ENCODE results near the gene PGA5. TPM values are rescaled to one million over a fixed set of nuclear protein-coding genes. Genes with fewer than 3 reads are reported as not detected.

PGA5 gene
- total and polyA plus RNA-seq, 7 donors, result 1.2 to 2.1 (median 1.8) TPM; not detected in 4

DNA sequence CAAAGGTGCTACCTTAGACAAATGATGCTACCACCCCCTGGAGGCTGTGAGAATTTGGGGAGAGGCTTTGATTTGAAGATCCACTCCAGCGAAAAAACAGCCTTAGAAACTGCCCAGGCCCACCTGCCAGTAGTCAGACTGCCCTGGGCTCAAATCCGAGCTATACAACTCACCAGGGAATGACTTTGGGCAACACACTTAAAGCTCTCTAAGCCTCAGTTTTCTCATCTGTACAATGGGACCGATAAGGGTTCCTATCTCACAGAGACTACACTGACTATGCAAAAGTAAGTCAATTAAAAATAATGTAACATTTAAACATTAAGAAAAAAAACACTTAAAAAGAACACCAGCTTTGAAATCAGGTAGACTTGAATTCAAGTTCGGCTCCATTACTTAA is 34.2 kb downstream of the PGA5 start:
- intact Hi-C loops (cut with DNase I), result no loop called here
- H3K4me1 ChIP-seq, result no peaks in the 10 kb centered on the region
- H3K36me3 ChIP-seq, result no peaks in the 10 kb centered on the region
- no peaks in the 10 kb centered on the region for H3K9me3 ChIP-seq
- whole genome bisulfite sequencing, 2 donors, result 89 to 91% methylated on average over 4 of the region's 4 CpGs
- TF ChIP-seq POLR2AphosphoS5 (IDR thresholded peaks at IDR 0.05) (no peak), POLR2A (IDR thresholded peaks at IDR 0.05) (no peak), EP300 (IDR thresholded peaks at IDR 0.05) (no peak)
- TF ChIP-seq, protein P1, sequence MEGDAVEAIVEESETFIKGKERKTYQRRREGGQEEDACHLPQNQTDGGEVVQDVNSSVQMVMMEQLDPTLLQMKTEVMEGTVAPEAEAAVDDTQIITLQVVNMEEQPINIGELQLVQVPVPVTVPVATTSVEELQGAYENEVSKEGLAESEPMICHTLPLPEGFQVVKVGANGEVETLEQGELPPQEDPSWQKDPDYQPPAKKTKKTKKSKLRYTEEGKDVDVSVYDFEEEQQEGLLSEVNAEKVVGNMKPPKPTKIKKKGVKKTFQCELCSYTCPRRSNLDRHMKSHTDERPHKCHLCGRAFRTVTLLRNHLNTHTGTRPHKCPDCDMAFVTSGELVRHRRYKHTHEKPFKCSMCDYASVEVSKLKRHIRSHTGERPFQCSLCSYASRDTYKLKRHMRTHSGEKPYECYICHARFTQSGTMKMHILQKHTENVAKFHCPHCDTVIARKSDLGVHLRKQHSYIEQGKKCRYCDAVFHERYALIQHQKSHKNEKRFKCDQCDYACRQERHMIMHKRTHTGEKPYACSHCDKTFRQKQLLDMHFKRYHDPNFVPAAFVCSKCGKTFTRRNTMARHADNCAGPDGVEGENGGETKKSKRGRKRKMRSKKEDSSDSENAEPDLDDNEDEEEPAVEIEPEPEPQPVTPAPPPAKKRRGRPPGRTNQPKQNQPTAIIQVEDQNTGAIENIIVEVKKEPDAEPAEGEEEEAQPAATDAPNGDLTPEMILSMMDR (IDR thresholded peaks at IDR 0.05), result no peak
- peaks cover 0 to under 1% (median 0%) of the 10 kb centered on the region in 3 donors for H3K27me3 ChIP-seq
- no peak overlapping the region for H3K4me3 ChIP-seq
- no peak overlapping the region for H3K27ac ChIP-seq
- no peak for DNase-seq

DNA sequence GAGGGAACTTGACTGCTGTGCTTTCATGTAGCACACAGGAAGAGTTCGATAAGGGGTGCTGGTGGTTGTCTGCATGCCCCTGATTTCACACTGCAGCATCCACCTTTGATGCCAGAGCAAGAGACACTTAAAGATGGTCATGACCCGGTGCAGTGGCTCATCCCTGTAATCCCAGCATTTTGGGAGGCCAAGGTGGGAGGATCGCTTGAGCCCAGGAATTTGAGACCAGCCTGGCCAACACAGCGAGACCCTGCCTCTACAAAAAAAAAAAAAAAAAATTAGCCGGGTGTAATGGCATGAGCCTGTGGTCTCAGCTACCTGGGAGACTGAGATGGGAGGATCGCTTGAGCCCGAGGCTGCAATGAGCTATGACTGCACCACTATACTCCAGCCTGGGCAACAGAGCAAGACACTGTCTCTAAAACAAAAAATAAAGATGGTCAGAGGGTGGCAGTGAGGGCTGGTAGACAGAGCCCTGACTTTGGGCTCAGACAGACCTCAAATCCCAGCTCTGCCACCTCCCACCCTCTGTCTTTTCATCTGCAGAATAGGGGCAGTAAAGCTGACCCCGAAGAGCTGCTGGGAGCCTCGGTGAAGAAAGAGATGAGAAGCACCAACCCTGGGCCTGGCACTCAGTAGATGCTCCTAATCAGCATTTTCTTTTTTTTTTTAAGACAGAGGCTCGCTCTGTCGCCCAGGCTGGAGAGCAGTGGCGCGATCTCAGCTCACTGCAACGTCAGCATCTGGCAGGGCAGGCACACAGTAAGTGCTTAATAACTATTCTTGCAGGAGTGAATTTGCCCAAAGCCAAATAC is 36.4 kb downstream of the PGA5 start:
- 79 to 87% methylated on average over 14 of the region's 14 CpGs for WGBS, 2 donors
- DNase-seq, result no peak
- intact Hi-C loops (cut with DNase I), result no loop called here

DNA sequence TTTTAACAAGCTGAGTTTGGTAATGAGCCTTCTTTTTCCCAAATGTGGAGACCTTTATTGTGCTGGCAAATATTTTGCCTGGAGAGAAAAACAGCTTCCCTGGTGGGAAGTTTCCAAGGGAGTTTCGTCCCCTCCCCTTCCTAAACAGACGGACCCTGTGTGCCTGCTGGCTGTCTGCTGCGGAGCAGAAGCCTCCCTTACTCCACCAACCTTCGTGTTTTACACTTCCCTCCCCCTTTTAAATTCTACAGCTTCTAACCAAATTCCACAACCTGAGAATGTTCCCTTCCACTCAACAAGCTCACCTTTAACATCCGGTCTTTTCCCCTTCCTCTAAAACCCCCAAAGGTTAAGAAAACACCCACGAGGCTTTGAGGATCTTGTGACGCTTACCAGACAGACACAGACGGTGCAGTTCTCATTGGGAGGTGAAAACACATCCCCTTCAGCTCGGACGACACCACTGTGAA is 37.1 kb downstream of the PGA5 start:
- H3K9me3 ChIP-seq, result no peaks in the 10 kb centered on the region
- peaks cover 0 to 10% (median 0%) of the 10 kb centered on the region in 3 donors for H3K27me3 ChIP-seq
- peaks cover 0 to 8% (median 0%) of the 10 kb centered on the region in 4 donors for H3K4me1 ChIP-seq
- TF ChIP-seq POLR2AphosphoS5 (IDR thresholded peaks at IDR 0.05) (no peak), POLR2A (IDR thresholded peaks at IDR 0.05) (no peak), EP300 (IDR thresholded peaks at IDR 0.05) (no peak)
- TF ChIP-seq, protein P1 (IDR thresholded peaks at IDR 0.05), result no peak
- H3K4me3 ChIP-seq, result no peak overlapping the region
- H3K27ac ChIP-seq, result no peak overlapping the region
- no peak for DNase-seq
- no peaks in the 10 kb centered on the region for H3K36me3 ChIP-seq
- 62 to 70% methylated on average over 10 of the region's 10 CpGs for WGBS, 2 donors
- intact Hi-C loops (cut with DNase I), result no loop called here

More for the DNA sequence above, 36.4 kb downstream of the PGA5 start:
- no peak overlapping the region for H3K27ac ChIP-seq
- no peaks in the 10 kb centered on the region for H3K9me3 ChIP-seq
- H3K27me3 ChIP-seq, result peaks cover 0 to 10% (median 0%) of the 10 kb centered on the region in 3 donors
- no peak overlapping the region for H3K4me3 ChIP-seq
- H3K4me1 ChIP-seq, result peaks cover 0 to 8% (median 0%) of the 10 kb centered on the region in 4 donors
- no peak for TF ChIP-seq POLR2AphosphoS5 (IDR thresholded peaks at IDR 0.05)
- H3K36me3 ChIP-seq, result no peaks in the 10 kb centered on the region

DNA sequence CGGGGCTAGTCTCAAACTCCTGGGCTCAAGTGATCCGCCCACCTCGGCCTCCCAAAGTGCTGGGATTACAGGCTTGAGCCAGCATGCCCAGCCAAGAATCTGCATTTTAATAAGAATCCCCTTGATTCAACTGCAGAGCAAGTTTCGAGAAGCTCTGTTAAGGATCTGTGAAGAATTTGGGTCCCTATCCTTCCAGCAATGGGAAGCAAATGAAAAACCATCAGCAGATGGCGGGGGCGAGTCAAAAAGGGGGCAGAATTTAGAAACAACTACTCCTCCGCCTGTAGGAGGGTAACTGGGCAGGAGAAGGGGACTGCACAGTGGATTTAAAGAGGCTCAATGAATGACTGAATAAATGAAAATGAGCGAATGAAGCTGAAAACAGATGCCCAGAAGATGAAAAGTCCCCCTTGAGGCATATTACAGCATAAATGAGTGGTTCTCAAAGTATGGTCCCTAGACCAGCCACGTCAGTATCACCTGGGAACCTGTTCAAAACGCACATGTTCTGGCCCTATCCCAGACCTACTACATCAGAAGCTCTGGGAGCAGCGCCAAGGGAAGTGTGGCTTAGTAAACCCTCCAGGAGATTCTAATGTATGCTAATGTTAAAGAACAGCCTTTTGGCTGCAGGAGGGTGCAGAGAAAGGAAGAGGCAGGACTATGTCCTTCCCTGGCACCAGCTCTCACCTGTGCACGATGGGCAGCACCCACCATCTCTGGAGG is 39.1 kb downstream of the PGA5 start:
- TF ChIP-seq, protein P1 (IDR thresholded peaks at IDR 0.05), result no peak
- TF ChIP-seq POLR2AphosphoS5 (IDR thresholded peaks at IDR 0.05), result no peak
- TF ChIP-seq EP300 (IDR thresholded peaks at IDR 0.05), result no peak
- no peak for TF ChIP-seq POLR2A (IDR thresholded peaks at IDR 0.05)
- DNase-seq, result no peak
- H3K36me3 ChIP-seq, result no peaks in the 10 kb centered on the region
- intact Hi-C loops (cut with DNase I), result no loop called here
- no peak overlapping the region for H3K4me3 ChIP-seq
- H3K27me3 ChIP-seq, result peaks cover 0 to 10% (median 0%) of the 10 kb centered on the region in 3 donors
- H3K9me3 ChIP-seq, result no peaks in the 10 kb centered on the region
- H3K27ac ChIP-seq, result no peak overlapping the region
- H3K4me1 ChIP-seq, result peaks cover 0 to 8% (median 0%) of the 10 kb centered on the region in 4 donors
- 68 to 89% methylated on average over 12 of the region's 12 CpGs for WGBS, 2 donors
